Muscle of back (tissue), 11 donors: ENCODE data around the gene SMARCD3. TPM values are rescaled to one million over a fixed set of nuclear protein-coding genes. Genes with fewer than 3 reads are reported as not detected.

Experiments used
- DNase-seq, 3 donors: peaks; one replicate each; pipeline versions ENCODE4 v3.0.0 to v3.0.0-alpha.2; 2013
- polyA plus RNA-seq, 10 donors: library from polyadenylated mRNA; unstranded; fragments of 120-200 nt; gene quantifications; one replicate each; pipeline ENCODE4 v1.2.1, GENCODE V29; 2013; ENCODE audit not compliant: insufficient read length in 10 of 10

The SMARCD3 gene
- polyA plus RNA-seq, 10 donors: 96.8 to 165 (median 135) TPM

GRCh38 chr7:151238924-151239836 is 9.3 kb downstream of the SMARCD3 start:
- no peak for DNase-seq

- DNase-seq: no peak
Observed at GRCh38 chr7:151238190-151238810, 10.2 kb downstream of the SMARCD3 start.

DNA sequence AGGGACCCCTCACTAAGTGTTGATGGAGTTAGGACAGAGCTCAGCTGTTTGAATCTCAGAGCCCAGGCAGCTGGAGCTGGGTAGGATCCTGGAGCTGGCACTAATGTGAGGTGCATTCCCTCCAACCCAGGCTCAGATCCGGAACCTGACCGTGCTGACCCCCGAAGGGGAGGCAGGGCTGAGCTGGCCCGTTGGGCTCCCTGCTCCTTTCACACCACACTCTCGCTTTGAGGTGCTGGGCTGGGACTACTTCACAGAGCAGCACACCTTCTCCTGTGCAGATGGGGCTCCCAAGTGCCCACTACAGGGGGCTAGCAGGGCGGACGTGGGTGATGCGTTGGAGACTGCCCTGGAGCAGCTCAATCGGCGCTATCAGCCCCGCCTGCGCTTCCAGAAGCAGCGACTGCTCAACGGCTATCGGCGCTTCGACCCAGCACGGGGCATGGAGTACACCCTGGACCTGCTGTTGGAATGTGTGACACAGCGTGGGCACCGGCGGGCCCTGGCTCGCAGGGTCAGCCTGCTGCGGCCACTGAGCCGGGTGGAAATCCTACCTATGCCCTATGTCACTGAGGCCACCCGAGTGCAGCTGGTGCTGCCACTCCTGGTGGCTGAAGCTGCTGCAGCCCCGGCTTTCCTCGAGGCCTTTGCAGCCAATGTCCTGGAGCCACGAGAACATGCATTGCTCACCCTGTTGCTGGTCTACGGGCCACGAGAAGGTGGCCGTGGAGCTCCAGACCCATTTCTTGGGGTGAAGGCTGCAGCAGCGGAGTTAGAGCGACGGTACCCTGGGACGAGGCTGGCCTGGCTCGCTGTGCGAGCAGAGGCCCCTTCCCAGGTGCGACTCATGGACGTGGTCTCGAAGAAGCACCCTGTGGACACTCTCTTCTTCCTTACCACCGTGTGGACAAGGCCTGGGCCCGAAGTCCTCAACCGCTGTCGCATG is 11.0 kb downstream of the SMARCD3 start:
- DNase-seq: peak in 1 of 3 donors; percentile 19

DNA sequence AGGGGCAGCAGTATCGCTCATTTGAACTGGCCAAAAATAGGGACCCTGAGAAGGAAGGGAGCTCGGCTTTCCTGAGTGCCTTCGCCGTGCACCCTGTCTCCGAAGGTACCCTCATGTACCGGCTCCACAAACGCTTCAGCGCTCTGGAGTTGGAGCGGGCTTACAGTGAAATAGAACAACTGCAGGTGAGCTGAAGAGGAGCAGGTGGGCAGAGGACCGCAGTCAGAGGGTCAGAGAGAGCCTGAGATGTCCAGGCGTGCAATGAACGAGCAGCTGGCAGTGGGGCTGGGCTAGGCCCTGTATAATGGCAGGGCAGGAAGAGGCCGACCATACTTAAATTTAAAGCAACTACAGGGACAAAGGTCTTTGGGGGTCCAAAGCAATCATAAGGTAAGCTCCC is 12.1 kb downstream of the SMARCD3 start:
- DNase-seq: no peak

GRCh38 chr7:151235091-151235787 is 13.3 kb downstream of the SMARCD3 start:
- DNase-seq: no peak

- DNase-seq: no peak
Observed at GRCh38 chr7:151233804-151234203, 14.7 kb downstream of the SMARCD3 start.

DNA sequence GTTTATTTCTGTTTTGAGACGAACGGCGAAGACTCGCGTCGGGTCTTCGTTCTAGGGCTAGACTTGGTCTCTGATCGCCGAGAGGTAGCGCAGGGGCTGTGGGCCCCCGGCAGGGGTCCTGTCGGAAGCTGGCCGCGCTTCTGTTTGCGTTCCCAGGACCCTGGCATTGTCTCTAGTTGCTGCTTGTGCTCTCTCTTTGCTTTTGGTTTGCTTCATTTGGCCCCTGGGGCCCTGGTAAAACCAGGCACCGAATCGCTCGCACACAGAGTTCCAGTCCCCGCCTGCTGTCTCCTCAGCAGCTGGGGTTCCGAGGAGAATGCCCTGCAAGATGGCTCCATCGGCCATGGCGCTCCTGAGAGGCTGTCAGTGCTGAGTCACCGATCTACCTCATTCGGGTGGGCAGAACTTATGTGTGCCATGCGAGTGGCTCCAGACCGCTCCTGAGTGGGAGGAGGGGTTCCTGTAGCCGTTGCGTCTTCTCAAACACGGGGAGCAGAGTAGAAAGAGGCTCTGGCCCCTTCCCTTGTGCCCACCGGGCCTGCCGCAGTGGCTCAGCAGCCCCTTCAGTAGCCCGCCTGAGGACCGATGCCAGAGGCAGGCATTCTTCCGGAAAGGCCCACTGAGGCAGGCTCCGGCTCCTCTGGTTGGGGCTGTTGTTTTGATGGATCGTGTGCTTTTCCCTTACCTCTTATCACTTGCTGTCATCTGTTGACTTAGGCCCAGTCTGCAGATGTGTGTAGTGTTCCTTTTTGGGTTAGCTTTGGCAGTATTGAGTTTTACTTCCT is 15.4 kb downstream of the SMARCD3 start:
- peak in 1 of 3 donors; percentile 43 for DNase-seq

DNA sequence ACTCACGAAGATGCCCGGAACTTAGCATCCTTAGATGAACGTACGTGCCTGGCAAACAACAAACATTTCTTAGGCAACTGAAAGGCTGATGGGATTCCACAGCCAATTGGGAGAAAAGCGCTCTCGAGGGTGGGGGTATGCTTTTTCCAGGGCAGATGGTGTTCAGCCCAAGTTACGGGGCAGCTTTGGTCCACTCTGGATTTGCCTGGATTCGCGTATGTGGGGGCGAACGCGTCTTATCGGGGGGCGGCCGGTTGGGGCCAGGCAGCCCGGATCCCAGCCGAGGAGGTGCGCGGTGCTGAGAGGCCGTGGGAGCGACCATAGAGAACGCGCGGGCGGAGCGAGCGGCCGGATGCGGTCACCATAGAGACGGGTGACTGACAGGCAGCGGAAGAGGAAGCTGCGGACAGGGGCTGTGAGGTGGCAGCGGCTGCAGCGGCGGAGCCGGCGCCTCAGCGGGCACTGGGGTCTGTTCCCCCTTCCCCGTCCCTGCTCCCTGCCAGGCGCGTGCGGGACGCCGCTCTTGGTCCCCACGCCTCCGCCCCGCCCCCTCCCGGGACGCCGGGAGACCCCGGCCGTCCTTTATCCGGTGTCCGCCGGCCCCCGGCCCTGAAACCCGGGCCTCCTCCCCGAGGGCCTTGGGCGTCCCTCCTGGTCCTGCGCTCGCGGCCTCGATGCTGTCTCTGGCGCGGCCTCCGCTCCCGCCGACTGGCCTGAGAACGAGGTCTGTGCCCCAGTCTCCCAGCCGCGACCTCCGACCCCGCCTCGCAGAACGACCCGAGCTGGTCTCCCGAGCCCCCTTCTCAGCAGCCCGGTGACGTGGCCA is 16.2 kb downstream of the SMARCD3 start, which contains the start of gene CHPF2:
Gene CHPF2, plus strand, starts transcription at position 393 of the 826 bp plus-strand sequence. CDS start 1,529 bp downstream, outside the sequence.
- peak; percentile 85 to 95 (median 90) for DNase-seq

GRCh38 chr7:151231080-151231479 is 17.4 kb downstream of the SMARCD3 start:
- DNase-seq: no peak

GRCh38 chr7:151229249-151229648 is 19.2 kb downstream of the SMARCD3 start:
- no peak for DNase-seq

GRCh38 chr7:151228024-151228866 is 20.2 kb downstream of the SMARCD3 start:
- no peak for DNase-seq

DNA sequence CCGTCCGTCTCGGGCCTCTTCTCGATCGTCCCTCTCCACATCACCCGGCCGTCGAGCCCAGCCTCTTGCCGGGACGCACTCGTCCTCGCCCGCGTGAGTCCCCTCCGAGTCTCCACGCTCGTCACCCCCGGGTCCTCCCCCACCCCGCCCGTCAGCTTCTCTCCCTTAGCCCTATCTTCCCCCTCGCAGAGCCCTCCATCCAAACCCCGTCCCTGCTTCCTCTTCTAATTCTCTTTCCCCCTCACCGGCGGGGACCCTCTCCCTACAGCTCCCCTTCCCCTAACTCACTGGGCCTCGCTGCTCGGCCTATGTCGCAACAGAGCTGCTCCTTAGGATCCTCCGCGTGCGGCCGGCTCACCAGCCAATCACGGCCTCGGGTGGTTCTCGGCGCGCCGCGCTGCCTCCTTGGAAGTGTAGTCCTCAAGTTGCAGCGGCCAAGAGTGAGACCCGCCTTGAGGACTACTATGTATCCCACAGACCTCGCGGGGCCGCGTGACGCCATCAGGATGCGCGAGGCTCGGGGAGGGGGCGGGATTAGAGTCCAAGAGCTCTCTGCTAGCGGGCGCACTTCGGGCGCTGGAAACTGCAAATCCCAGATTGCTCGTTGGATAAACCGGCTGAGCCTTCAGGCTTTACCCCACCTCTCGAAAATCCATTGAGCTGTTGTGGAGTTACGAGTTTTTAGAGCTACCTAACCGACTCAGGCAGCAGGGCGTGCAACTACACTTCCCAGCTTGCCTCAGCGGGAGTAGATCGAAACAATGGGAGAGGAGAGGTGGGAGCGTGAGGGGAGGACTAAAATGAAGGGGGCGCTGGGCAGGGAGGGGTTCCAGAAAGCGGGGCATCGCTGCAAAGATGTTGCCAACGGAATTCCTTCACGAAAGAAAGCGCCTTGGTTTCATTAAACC is 21.4 kb downstream of the SMARCD3 start, which contains the start of gene ABCF2:
Gene ABCF2, minus strand, starts transcription at position 331 of the 908 bp plus-strand sequence. CDS start 747 bp downstream, outside the sequence.
- peak; percentile 99 to 100 (median 99) for DNase-seq

- no peak for DNase-seq
Observed at GRCh38 chr7:151226560-151226874, 22.0 kb downstream of the SMARCD3 start.

DNA sequence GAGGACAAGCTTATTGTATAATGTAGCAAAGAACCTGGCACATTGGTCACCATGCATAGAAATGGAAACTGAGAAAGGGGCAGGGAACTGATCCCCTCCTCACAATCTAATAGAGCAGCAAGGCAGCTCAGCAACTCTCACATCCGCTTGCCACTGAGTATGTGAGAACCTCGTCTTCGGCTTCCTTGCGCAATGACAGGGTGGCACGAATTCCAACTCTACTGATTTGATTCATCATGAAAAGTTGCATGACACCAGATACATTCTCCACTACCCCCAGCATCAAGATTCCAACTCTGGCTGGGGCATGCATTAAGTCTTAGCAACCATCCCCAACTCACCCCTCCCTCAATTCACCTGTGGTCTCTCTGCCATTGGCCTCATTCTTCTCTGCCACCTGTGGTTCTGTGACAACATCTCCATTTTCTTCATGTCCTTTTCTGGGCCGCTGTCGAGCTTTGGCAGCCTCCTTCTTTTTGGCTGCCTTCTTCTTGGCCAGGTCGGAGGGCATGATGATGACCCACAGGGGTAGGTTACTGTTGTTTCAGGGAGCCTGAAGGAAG is 22.5 kb downstream of the SMARCD3 start:
- no peak for DNase-seq

GRCh38 chr7:151223728-151224127 is 24.8 kb downstream of the SMARCD3 start:
- no peak for DNase-seq

DNA sequence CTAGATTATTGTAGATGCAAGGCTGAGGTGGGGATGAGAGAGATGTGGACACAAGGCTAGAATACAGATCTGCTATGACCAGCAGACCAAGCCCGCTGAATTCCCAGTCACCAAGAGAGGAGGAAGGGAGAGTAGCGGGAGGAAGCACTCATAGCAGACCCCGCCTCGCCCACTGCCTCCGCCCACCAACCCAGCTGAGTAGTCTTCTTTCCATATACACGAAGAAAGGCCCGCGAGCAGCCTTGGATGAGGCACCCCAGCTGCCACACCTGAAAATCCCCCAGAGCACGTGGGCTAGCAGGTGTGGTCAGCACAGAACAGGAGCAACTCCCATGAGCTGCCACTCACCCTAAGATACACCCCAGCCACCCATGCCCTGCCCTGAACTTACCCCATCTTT is 30.3 kb downstream of the SMARCD3 start:
- no peak for DNase-seq

DNA sequence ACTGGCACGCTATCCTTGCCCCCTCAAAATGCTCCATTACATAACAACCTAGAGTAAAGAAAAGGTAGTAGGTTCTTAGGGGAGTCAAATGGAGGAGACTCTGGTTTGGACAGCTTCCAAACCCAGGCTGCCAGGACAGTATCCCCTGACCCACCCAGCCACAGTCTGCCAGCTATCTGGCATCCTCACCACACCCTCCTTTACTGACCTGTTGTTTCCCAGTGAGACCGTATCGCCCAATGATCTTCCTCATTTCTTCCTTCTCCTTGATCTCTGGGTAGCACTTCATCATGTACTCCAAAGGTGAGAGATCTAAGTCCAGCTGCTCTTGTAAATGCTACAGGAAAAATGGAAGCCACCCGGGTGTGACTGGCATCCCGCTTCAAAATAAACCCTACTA is 33.1 kb downstream of the SMARCD3 start:
- no peak for DNase-seq
